ENCODE results near the gene CBFB.

CBFB gene

DNA sequence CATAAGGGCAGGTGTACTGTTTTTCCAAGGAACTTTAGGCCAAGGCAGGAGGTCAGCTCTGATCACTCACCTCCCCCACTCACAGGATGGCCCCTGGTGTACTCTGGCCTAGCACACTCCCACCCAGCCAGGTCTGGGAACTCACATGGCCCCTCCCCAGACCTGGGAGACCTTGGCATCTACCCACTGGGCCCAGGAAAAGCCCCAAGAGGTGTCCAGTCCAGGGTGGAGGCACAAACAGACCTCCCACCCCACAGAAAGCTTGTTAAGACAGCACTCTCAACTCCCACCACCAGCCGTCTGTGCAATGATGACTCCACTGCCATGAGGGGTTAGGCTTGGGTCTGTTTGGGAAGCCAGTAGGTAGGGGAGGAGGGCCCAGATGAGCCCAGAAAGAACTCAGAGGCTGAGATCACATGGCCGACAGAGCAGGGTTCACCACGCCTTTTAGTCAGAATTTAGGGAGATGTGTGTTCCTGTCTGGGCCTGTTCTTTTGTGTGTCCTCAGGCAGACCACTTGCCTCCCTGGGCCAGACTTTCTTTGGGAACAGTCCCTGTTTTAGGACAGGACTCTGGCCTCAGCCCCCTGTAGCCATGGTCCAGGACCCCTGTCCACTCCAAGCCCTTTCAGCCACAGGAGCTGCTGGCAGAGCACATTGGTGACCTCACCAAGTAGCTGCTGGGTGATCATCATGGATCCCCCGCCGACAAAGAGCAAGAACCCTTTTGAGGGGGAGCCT, 12.1 kb upstream of the CBFB start:
- DNase-seq (ENCODE audit: low spot score): no peak

DNA sequence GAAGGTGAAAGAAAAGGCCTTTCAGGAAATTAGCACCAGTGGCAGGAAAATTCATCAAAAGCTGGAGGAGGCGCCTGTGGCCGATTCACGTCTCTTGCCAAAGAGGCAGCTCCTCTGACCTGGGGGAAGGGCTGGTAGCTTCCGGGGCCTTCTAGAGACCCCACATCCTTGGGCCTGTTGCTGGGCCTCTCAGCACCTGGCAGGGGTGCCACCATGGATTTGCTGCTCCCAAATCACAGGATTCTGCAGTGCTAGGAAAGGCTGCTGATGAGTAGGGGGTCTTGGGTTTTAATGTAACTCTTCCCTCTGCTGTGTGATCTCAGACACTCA, 11.6 kb upstream of the CBFB start:
- no peak for DNase-seq (ENCODE audit: low spot score)

DNA sequence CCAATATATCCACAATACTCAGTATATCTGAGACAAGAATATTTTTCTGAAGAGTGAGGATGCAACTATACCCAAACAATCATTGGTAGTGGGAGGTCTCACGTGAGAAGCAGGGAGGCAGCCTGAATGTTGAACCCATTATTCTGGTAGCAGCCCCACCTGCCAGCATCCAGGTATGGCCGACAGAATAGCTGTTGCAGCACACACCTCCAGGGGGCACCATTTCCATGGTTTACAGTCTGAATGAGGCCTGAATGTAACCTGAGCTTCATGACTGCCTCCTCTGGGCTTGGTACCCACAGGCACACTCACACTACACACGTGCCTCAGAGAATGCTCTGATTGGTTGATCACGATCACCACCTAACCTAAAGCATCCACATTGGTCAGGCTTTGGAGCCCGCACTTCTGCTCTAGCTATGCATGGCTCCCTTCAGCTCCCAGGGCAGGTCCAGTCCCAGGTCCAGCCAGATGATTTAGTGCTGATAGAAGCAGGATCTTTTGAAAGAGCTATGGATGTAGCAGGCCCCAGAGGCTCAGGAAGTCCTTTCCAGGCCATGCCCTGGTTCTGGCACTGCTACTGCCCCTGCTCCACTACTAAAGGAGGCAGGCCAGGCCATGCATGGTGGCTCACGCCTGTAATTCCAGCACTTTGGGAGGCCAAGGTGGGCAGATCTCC, 11.0 kb upstream of the CBFB start:
- DNase-seq (ENCODE audit: low spot score): peak; percentile 87

DNA sequence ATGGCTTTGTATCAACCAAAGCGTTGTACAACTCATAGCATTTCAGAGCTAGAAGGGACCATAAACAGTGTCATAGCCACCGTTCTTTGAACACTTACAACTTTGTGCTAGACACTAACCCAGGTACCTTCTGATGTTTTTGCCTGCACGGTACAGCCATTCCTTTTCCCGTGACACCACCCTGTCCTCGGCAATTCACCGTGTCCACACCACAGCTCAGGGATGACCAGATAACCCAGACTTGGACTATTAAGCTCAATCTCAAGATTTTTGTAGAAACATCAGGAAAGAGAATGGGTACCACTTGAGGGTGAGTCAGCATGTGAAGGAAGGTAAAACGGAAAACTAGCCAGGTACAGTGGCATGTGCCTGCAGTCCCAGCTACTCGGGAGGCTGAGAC, 9.8 kb upstream of the CBFB start:
- DNase-seq (ENCODE audit: low spot score): no peak

DNA sequence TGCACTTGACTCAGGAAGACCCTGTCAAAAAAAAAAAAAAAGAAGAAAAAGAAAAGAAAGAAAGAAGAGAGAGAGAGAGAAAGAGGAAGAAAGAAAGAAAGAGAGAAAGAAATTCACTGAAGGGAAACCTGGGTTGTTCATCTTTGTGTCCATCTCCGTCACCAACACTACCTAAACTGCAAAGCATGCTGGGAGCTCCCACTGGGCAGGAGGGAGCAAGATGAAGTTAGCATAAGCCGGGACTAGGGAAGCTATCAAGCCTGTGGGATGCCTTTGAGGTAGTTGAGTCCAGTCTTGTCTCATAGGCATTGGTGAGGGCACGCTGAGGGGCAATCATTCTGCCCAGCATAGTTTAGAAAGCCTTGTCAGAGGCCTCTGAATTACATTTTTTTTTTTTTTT, 7.6 kb upstream of the CBFB start:
- DNase-seq (ENCODE audit: low spot score): no peak

DNA sequence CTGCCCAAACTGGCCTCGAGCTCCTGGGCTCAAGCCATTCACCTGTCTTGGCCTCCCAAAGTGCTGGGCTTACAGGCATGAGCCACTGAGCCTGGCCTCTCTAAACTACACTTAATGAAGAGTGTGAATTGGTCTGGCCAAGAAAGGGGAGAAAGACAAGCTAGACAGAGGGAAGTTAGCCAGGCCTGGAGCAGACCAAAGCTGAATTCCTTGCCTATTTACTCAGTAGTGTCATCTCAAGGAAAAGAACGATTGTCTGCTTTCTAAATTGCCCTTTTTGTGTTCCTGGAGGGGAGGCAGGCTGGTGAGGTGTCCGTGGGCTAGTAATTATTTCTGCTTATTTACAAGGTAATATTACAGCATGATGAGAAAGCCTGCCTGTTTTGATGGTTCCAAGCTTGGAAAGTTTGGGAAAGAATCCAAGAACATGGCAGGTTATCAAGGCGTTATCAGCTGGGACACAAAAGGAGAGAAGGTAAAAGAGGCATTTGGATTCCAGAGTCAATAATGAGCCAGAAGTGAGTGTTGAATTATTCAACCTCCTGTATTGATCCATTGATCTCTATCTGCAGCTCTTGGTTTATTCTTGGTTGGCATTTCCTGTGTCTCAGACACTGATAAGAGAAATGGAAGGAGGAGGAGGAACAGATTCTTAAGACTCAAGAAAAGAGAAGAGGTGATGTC, 6.3 kb upstream of the CBFB start:
- DNase-seq (ENCODE audit: low spot score): no peak

DNA sequence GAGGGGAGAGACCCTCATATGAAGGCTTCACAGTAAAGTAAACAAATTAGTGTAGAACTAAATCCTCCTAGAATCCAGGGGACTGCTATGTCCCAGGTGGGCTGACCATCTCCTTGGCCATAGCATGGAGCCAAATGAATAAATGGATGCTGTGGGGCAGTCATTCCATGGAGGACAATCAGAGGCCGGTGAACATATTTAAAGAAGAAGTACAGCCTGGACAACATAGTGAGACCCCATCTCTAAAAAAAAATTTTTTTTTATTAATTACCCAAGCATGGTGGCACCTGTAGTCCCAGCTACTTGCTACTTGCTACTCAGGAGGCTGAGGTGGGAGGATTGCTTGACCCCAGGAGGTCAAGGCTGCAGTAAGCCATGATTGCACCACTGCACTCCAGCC, 5.3 kb upstream of the CBFB start:
- no peak for DNase-seq (ENCODE audit: low spot score)

DNA sequence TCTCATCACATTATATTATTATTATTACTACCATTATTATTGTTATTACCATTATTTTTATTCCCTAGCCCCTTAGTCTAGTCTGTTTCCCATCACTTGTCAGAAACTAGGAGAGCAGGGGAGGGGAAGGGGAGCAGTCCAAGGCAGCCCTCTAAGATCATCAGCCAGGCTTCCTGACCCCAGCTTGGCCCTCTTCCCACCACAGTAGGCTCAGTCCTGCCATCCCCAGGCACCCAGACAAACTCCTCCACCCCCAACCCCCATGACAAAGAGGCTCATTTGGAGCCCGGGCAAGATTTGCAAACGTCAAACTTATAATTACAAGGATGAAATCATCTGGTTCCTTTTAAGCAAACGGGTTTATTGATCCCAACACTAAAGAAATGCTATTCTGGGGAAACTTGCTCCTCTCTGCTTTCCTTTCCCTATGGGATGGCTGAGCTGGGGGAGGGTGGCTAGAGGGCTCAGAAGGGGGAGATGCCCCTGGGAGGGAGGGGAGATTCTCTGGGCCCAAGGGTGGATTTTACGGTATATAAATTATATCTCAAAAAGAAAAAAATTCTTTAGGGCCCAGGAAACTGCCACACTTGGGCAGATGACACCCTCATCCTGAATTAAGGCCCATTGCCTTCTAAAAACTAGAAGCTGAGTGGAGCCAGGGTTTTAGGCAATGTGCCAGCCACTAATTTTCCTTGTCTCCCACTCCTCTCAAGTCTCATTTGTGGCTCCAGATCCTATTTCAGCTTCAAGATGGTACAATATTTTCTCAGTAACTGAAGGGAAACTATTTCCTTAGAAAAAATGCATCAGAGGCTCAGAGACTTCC, 4.4 kb upstream of the CBFB start:
- no peak for DNase-seq (ENCODE audit: low spot score)

DNA sequence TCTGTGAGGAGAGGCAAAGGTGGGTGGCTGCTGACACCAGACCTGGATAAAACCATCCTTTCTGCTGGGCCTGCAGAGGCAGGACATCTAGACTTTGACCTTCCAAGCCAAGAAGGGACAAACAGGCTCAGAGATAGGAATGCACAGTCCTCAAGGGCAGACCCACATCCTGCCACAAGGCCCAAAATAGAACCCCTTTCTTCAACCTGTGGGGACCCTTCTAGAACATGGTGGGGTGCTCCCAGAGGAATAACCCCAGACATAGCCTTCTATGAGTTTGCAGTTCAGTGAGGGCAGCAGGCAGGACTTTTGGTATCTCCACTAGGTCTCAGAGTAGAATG, 3.8 kb upstream of the CBFB start:
- no peak for DNase-seq (ENCODE audit: low spot score)

DNA sequence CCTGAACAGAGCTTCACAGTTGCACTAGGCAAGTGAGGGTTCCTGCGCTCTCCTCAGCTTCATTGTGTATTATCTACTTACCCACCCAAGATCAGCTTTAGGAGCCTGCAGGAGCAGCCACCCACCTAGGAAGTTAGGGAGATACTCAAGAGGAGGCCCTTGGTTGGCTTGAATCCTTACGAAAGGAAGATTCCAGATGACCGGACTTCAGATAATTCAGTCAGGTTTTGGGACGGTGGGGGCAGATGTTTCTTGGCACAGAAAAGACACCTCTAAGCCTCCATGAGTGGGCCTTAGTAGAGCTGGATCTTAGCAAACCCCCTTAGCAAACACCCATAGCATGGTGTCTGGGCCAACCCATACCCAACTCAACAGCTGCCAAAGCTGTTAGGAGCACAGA, 2.4 kb upstream of the CBFB start:
- no peak for DNase-seq (ENCODE audit: low spot score)

DNA sequence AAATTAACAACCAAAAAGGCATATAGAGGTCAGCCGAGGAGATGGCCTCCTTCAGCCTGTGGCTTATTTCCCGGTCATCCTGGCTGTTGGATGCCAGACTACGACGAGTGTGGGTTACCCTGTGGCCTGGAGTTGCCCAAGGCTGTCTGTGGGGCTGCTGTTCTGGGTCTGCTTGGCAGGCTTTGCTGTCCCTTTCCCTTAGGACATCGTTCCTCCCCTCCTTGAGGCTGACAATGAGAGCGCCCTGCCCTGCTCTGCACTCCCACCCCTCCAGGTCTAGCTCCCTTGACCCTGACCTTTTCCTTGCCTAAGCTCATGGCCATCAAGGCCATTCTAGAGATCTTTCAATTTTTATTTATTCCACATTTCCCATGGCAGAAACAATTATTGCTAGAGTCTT, 1.9 kb upstream of the CBFB start:
- no peak for DNase-seq (ENCODE audit: low spot score)

DNA sequence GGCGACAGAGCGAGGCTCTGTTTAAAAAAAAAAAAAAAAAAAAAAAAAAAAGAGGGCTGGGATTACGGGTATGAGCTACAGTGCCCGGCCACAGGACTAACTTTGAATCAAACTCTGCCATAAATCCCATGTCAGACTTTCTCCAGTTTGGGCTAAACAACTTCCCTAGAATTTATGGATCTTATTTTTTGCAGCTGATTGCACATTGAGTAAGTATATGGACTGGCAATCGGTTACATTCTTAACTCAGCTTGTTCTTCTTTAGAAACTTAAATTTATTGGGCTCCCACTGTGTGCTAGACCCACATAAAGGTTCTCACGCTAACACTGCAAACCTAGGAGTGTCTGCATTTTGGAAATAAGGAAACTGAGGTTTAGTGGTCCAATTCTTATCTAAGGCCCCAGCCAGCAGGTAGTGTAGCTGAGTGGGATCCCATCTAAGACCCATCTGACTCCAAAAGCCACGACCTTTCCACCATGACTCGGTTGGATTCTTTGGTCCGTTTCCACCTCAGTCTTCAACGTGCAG, 718 bp upstream of the CBFB start:
- no peak for DNase-seq (ENCODE audit: low spot score)

DNA sequence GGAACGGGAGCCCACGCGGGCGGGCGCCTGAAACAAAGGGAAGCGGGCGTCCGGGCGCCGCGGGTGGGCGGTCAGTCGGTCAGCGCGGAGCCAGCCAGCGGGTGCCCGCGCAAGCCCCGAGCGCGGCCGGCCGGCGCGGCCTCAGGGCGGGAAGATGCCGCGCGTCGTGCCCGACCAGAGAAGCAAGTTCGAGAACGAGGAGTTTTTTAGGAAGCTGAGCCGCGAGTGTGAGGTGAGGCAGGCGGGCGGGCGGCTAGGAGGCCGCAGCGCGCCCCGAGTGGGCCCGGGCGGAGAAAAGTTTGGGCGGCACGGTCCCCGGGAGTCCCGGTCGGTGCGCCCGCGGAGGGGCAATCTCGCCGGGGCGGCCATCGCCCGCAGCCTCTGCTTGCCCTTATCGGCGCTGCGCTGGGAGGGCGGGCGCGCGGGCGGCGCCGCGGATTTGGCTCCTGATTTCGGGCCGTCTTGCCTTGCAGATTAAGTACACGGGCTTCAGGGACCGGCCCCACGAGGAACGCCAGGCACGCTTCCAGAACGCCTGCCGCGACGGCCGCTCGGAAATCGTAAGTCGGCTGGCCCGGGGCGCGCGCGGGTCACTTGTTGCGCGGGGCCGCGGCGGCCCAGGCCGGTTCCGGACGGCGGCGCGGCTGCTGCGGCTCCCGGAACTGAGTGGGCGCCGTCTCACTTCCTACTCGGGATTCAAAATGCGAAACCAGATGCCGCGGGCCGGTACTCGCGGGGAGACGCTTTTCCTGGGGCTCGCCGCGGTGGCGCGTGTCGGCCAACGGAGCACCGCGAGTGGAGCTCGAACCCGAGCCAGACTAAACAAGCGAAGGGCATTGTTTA, 526 bp downstream of the CBFB start:
- no peak for DNase-seq (ENCODE audit: low spot score)

DNA sequence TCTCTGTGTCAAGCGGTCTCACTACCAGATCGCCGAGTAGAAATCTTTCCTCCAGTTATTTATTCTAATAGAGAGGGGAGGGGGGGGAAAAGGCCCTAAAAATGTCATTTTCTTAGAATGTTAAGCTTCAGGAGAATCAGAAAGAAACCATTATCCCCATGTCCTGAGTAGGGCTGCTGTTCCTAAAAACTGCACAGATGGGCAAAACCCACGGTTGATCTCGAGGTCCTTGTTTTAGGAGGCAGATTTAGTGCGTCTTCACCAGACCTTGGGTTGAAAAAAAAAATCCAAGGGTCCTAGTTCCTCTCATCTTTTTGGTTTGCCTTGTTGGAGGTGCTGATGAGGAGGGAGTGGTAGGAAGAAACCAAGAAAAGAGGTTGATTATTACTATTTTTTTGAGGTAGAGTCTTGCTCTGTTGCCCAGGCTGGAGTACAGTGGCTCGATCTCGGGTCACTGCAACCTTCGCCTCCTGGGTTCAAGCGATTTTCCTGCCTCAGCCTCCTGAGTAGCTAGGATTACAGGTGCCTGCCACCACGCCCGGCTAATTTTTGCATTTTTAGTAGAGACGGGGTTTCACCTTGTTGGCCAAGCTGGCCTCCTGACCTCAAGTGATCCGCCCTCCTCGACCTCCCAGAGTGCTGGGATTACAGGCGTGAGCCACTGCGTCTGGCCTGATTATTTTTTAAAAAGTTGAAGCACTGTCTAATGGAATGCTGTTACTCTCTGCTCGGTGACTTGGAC, 1.4 kb downstream of the CBFB start:
- DNase-seq (ENCODE audit: low spot score): no peak

DNA sequence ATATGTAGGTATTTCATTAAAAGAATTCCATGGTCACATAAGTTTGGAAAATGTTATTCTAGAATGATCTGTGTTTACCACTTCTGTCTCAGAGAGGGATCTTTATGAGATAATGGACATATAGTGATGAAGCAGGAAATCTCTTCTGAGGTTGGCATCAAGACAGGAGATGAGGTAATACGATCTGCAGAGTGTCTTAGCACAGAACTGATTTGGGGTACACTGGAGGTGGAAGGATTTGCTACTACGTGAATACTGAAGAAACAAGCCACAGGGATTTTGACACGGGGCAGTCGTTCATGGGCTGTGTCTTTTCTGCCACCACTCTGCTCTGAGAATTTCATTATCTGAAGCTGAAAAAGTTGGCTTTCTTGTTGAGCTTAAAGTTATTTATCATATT, 5.5 kb downstream of the CBFB start:
- DNase-seq (ENCODE audit: low spot score): no peak

DNA sequence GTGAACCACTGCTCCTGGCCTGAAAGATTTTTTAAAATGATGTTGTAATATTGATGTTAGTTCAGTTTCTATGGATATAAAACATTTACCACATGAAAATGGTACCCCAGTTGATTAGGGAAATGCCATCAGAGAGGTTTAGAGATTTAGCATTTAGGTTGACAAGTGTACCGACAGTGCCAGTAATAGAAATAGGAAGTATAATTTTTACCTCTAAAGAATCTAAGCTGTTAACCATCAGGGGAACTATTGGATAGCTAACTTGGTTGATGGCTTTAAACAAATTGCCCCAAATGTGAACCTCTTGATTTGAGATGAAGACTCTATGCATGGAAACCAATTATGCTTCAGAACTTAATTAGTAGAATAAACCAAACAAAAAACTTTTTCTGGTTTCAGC, 6.4 kb downstream of the CBFB start:
- DNase-seq (ENCODE audit: low spot score): no peak

DNA sequence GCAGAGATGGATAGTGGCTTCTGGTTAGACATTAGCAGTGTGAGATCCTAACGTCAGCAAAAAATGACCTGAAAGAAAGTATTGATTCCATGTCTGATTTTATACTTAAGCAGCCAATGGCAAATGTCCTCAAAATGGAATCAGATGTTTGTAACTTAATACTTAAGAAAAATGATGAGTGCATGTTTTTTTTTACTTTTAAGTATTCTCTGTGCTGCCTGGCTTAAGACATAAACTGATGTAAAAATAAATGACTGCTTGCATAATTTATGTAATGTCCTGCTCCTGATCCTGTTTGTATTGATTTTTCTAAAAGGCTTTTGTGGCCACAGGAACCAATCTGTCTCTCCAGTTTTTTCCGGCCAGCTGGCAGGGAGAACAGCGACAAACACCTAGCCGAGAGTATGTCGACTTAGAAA, 7.4 kb downstream of the CBFB start:
- no peak for DNase-seq (ENCODE audit: low spot score)

DNA sequence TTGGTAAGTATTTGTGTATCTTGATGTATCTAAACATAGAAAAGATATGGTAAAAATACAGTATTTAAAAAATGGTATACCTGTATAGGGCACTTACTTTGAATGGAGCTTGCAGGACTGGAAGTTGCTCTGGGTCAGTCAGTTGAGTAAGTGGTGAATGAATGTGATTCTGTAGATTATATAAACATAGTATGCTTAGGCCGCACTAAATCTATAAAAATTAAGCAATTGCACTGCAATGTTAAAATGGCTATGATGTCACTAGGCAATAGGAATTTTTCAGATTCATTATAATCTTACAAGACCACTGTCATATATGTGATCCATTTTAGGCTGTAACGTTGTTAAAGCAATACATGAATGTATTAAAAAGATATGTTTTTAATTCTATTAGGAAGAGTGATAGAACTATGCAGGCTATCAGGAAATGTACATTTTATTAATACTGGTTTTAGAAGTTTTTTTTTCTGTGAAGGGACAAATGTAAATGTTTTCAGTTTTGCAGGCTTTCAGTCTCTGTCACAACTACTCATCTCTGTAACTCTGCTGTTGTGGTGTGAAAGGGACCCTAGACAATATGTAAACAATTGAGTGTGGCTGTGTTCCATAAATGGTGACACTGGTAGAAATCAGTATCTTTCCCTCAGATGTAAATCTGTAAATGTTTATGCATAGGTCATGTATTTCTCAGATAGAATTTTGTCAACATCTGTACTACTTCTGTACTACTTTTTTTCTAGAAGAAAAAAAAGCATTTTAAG, 10.5 kb downstream of the CBFB start:
- DNase-seq (ENCODE audit: low spot score): no peak

DNA sequence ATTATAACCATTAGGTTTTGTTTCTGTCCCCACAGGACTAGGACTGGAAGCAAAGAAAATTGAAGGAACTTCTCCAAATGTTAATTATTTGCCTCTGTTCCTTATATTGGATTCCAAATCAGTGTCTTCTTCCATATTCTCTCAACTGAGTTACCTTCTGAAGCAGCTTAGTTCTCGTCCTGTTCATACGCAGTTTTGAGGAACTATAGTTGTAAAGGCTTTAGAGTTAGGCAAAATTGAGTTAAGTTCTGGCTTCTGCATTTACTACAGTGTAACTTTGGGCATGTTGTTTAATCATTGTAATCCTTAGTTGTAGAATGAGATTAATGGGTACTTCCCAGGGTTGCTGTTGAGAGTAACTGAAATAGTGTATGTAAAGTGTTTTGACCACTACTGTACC, 11.2 kb downstream of the CBFB start:
- no peak for DNase-seq (ENCODE audit: low spot score)

DNA sequence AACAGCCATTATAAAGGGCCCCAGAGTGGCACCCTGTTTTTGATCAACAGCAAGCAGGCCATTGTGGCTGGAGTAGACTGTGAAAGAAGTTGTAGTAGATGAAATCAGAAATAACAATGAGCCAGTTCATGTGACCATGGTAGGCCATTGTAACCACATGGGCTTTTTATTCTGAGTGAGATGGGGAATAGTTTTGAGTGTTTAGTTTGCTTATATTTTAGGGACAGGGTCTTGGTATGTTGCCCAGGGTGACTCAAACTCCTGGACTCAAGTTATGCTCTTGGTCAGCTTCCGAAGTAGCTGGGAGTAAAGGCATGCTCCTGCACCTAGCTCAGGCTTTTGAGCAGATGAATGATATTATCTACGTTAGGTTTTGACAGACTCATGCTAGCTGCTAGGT, 12.0 kb downstream of the CBFB start:
- DNase-seq (ENCODE audit: low spot score): no peak
